HepG2 (cell line): ENCODE data around the gene ATN1. TPM values are rescaled to one million over a fixed set of nuclear protein-coding genes. Genes with fewer than 3 reads are reported as not detected.
A peak's percentile ranks its signal among the peaks of the same experiment; 100 is the strongest.

Source experiments
- BRCA1 ChIP-seq: sonication (generic); formaldehyde crosslinking; IDR thresholded peaks from 2 replicates; pipeline ENCODE4 v1.4.0; 2020; ENCODE audit warnings: missing genetic modification reagents
- CREB3 ChIP-seq: sonication (generic); formaldehyde crosslinking; IDR thresholded peaks from 2 replicates; pipeline ENCODE4 v1.5.0; 2020; ENCODE audit warnings: missing genetic modification reagents
- E2F5 ChIP-seq: sonication (generic); formaldehyde crosslinking; conservative IDR thresholded peaks from 2 replicates; pipeline ENCODE4 v1.4.0; 2020; ENCODE audit warnings: missing genetic modification reagents
- EP300 ChIP-seq, 3 experiments: sonication (generic) in 1 of 3; formaldehyde crosslinking in 1 of 3; IDR thresholded peaks; 2 replicates each; pipeline versions ENCODE4 v1.5.1 to v1.6.1; 2011 to 2020; ENCODE audit warnings: low read depth in 2 of 3, low read length in 2 of 3, borderline replicate concordance in 1 of 3, improper control_type of control experiment in 1 of 3, mild to moderate bottlenecking in 1 of 3, missing genetic modification reagents in 1 of 3, moderate library complexity in 1 of 3
- GATA4 ChIP-seq: sonication (generic); IDR thresholded peaks from 2 replicates; pipeline ENCODE4 v1.6.1; 2016; ENCODE audit warnings: antibody characterized with exemption, low read depth, borderline replicate concordance
- HMGA1 ChIP-seq: sonication (generic); formaldehyde crosslinking; conservative IDR thresholded peaks from 2 replicates; pipeline ENCODE4 v1.4.0; 2020; ENCODE audit warnings: missing genetic modification reagents
- NCOA5 ChIP-seq: sonication (generic); formaldehyde crosslinking; IDR thresholded peaks from 2 replicates; pipeline ENCODE4 v1.4.0; 2020; ENCODE audit warnings: missing genetic modification reagents
- NFIC ChIP-seq: IDR thresholded peaks from 2 replicates; pipeline ENCODE4 v1.6.1; 2012; ENCODE audit warnings: mild to moderate bottlenecking, low read length, inconsistent platforms
- NFRKB ChIP-seq: fragments of 450-650 bp; IDR thresholded peaks from 2 replicates; pipeline ENCODE4 v1.6.1; 2017
- NR2F2 ChIP-seq: IDR thresholded peaks from 2 replicates; pipeline ENCODE4 v1.6.1; 2012; ENCODE audit warnings: low read depth, inconsistent platforms, borderline replicate concordance
- RAD51 ChIP-seq: fragments of 450-650 bp; IDR thresholded peaks from 2 replicates; pipeline ENCODE4 v1.6.1; 2016; ENCODE audit warnings: borderline replicate concordance
- SP1 ChIP-seq, 2 experiments: fragments of 450-650 bp in 1 of 2; sonication (generic) in 1 of 2; formaldehyde crosslinking in 1 of 2; IDR thresholded peaks; 2 replicates each; pipeline versions ENCODE4 v1.4.0 to v1.6.1; 2016 to 2020; ENCODE audit warnings: missing genetic modification reagents in 1 of 2
- TRAFD1 ChIP-seq: sonication (generic); formaldehyde crosslinking; IDR thresholded peaks from 2 replicates; pipeline ENCODE4 v1.5.1; 2020; ENCODE audit warnings: missing genetic modification reagents, mild to moderate bottlenecking, borderline replicate concordance
- ZFP36 ChIP-seq: fragments of 150-350 bp; IDR thresholded peaks from 2 replicates; pipeline ENCODE4 v1.6.1; 2018; ENCODE audit warnings: borderline replicate concordance, low read length, low read depth; ENCODE audit not compliant: partially characterized antibody
- ZFY ChIP-seq: sonication (generic); formaldehyde crosslinking; IDR thresholded peaks from 2 replicates; pipeline ENCODE4 v1.4.0; 2020; ENCODE audit warnings: missing genetic modification reagents
- ZKSCAN1 ChIP-seq: fragments of 150-350 bp; IDR thresholded peaks from 2 replicates; pipeline ENCODE4 v1.6.1; 2014; ENCODE audit warnings: low read length
- ZNF382 ChIP-seq: sonication (generic); formaldehyde crosslinking; IDR thresholded peaks from 2 replicates; pipeline ENCODE4 v1.5.0; 2020; ENCODE audit warnings: missing genetic modification reagents, mild to moderate bottlenecking, borderline replicate concordance
- ZNF589 ChIP-seq: sonication (generic); formaldehyde crosslinking; conservative IDR thresholded peaks from 2 replicates; pipeline ENCODE4 v1.8.0; 2022; ENCODE audit warnings: mild to moderate bottlenecking, moderate library complexity, missing genetic modification reagents
- ZNF720 ChIP-seq: sonication (generic); formaldehyde crosslinking; IDR thresholded peaks from 2 replicates; pipeline ENCODE4 v1.4.0; 2020; ENCODE audit warnings: missing genetic modification reagents
- ZNF761 ChIP-seq: sonication (generic); formaldehyde crosslinking; conservative IDR thresholded peaks from 2 replicates; pipeline ENCODE4 v1.4.0; 2020; ENCODE audit warnings: mild to moderate bottlenecking, missing genetic modification reagents
- ZNF776 ChIP-seq: sonication (generic); formaldehyde crosslinking; IDR thresholded peaks from 2 replicates; pipeline ENCODE4 v1.4.0; 2020; ENCODE audit warnings: mild to moderate bottlenecking, missing genetic modification reagents
- ZSCAN20 ChIP-seq: sonication (generic); formaldehyde crosslinking; IDR thresholded peaks from 2 replicates; pipeline ENCODE4 v1.4.0; 2020; ENCODE audit warnings: missing genetic modification reagents, mild to moderate bottlenecking, borderline replicate concordance
- polyA plus RNA-seq, 8 experiments: library from polyadenylated mRNA; depleted of rRNA in 3 of 8; stranded (reverse) in 7 of 8; unstranded in 1 of 8; fragments of >200 nt; fragmentation: Illumina TruSeq in 4 of 8; extraction: Trizol in 4 of 8; gene quantifications; 2 replicates each; pipeline versions ENCODE4 v1.2.1 to v1.2.3, GENCODE V29; 2011 to 2016; ENCODE audit warnings: low read depth in 4 of 8, missing spikeins in 1 of 8, mixed read lengths in 1 of 8; ENCODE audit not compliant: insufficient read depth in 1 of 8
- total RNA-seq, 5 experiments: library from RNA; depleted of rRNA; stranded (reverse); fragments of >200 nt; fragmentation: Illumina TruSeq; extraction: Trizol; gene quantifications; 2 replicates each; pipeline ENCODE4 v1.2.3, GENCODE V29; 2016; ENCODE audit warnings: low read depth in 1 of 5

Gene ATN1
- total and polyA plus RNA-seq, 2 of the 13 experiments (the other 11 are each of a cell fraction or from before 2014, with no cell fraction given) = 2.1 to 8.6 TPM

- no peak for TF ChIP-seq SP1 (IDR thresholded peaks at IDR 0.05)
- TF ChIP-seq SP1 (CRISPR knock-in tag; IDR thresholded peaks at IDR 0.05) = peak; percentile 59; the same call in 1 of the 2 replicates
- peak; percentile 67; the same call in 1 of the 2 replicates for TF ChIP-seq ZNF776
- TF ChIP-seq CREB3 (CRISPR knock-in tag) = no peak; the same call in 1 of the 2 replicates
- TF ChIP-seq GATA4 = peak; percentile 98
- no peak for TF ChIP-seq NFRKB
- TF ChIP-seq ZKSCAN1 = no peak; the same call in 1 of the 2 replicates
- peak; percentile 95 for TF ChIP-seq NFIC
- no peak for TF ChIP-seq TRAFD1 (CRISPR knock-in tag)
- TF ChIP-seq ZNF382 (CRISPR knock-in tag) = no peak
- no peak for TF ChIP-seq ZNF720 (CRISPR knock-in tag)
- peak in 1 of 2 experiments; percentile 72; a peak in 3 of 4 replicates for TF ChIP-seq EP300 (IDR thresholded peaks at IDR 0.05; ENCODE audit: low read depth in 2 of 2, low read length in 2 of 2)
- peak; percentile 87 for TF ChIP-seq EP300 (CRISPR knock-in tag; IDR thresholded peaks at IDR 0.05; ENCODE audit: borderline replicate concordance)
- no peak for TF ChIP-seq HMGA1 (CRISPR knock-in tag)
- TF ChIP-seq ZNF761 (CRISPR knock-in tag) = peak; percentile 83
- TF ChIP-seq E2F5 = no peak
- no peak; the same call in 1 of the 2 replicates for TF ChIP-seq ZFY (CRISPR knock-in tag)
- no peak for TF ChIP-seq ZFP36
- 0 out of 2 replicates have a peak, but pooled peaks have one; percentile 21 for TF ChIP-seq NCOA5 (CRISPR knock-in tag)
- TF ChIP-seq ZSCAN20 (CRISPR knock-in tag) = no peak
- TF ChIP-seq NR2F2 = peak; percentile 68; the same call in 1 of the 2 replicates
- TF ChIP-seq ZNF589 (CRISPR knock-in tag) = peak; percentile 93
- TF ChIP-seq BRCA1 (CRISPR knock-in tag) = peak; percentile 76; the same call in 1 of the 2 replicates
- no peak for TF ChIP-seq RAD51
These were observed 16.1 kb downstream of the ATN1 start, which contains the start of the genes C12orf57 and RNU7-1 (continued) for GRCh38 chr12:6943722-6944380.
